ENCODE measurements around the gene QSOX2. TPM values are rescaled to one million over a fixed set of nuclear protein-coding genes. Genes with fewer than 3 reads are reported as not detected.
"Not testable (repeated sequence)": the region's sequence is repeated elsewhere in the genome, so short reads cannot be mapped to it uniquely, and the experiment has no call there.

Gene QSOX2
- total RNA-seq, 1 experiment from 2014 or later, result 11.3 TPM

GRCh38 chr9:136240941-136241340 lies 4.7 kb downstream of the QSOX2 start:
- Histone ChIP-seq H3K27ac (ENCODE audit: low read length) (peak overlapping the region; percentile 89), H3K4me2 (ENCODE audit: low read depth, low read length, poor library complexity, severe bottlenecking) (peak overlapping the region; percentile 81), H3K9me2 (replicated peaks; ENCODE audit: insufficient read depth, low read length) (no peaks in the 10 kb centered on the region), H3K36me3 (ENCODE audit: insufficient read depth, low read length) (peaks cover 15% of the 10 kb centered on the region; the same call in 1 of the 2 replicates), H2AFZ (ENCODE audit: low read length) (no peak overlapping the region), H3K79me2 (ENCODE audit: low read length) (peaks cover 15% of the 10 kb centered on the region; the same call in 1 of the 2 replicates), H3K4me3 (ENCODE audit: low read length) (peak overlapping the region; percentile 52; the same call in 1 of the 2 replicates), H4K20me1 (ENCODE audit: insufficient read depth, low read depth, low read length) (peaks cover 78% of the 10 kb centered on the region), H3K9me3 (ENCODE audit: low read length) (no peaks in the 10 kb centered on the region), H3K27me3 (ENCODE audit: low read length) (no peaks in the 10 kb centered on the region), H3K4me1 (ENCODE audit: low read length) (peaks cover 81% of the 10 kb centered on the region), H3K9ac (ENCODE audit: low read length) (peak overlapping the region; percentile 53)
- DNase-seq, result no peak

GRCh38 chr9:136239983-136240330 lies 5.7 kb downstream of the QSOX2 start:
- Histone ChIP-seq H3K27ac (ENCODE audit: low read length) (peak overlapping the region; percentile 93), H3K9ac (ENCODE audit: low read length) (no peak overlapping the region), H2AFZ (ENCODE audit: low read length) (no peak overlapping the region), H3K9me2 (replicated peaks; ENCODE audit: insufficient read depth, low read length) (no peaks in the 10 kb centered on the region), H4K20me1 (ENCODE audit: insufficient read depth, low read depth, low read length) (peaks cover 87% of the 10 kb centered on the region), H3K4me3 (ENCODE audit: low read length) (peak overlapping the region; percentile 63; the same call in 1 of the 2 replicates), H3K27me3 (ENCODE audit: low read length) (no peaks in the 10 kb centered on the region), H3K79me2 (ENCODE audit: low read length) (peaks cover 15% of the 10 kb centered on the region; the same call in 1 of the 2 replicates), H3K36me3 (ENCODE audit: insufficient read depth, low read length) (peaks cover 19% of the 10 kb centered on the region), H3K4me1 (ENCODE audit: low read length) (peaks cover 79% of the 10 kb centered on the region), H3K9me3 (ENCODE audit: low read length) (no peaks in the 10 kb centered on the region), H3K4me2 (ENCODE audit: low read depth, low read length, poor library complexity, severe bottlenecking) (peak overlapping the region; percentile 81)
- peak; percentile 97 for DNase-seq

DNA sequence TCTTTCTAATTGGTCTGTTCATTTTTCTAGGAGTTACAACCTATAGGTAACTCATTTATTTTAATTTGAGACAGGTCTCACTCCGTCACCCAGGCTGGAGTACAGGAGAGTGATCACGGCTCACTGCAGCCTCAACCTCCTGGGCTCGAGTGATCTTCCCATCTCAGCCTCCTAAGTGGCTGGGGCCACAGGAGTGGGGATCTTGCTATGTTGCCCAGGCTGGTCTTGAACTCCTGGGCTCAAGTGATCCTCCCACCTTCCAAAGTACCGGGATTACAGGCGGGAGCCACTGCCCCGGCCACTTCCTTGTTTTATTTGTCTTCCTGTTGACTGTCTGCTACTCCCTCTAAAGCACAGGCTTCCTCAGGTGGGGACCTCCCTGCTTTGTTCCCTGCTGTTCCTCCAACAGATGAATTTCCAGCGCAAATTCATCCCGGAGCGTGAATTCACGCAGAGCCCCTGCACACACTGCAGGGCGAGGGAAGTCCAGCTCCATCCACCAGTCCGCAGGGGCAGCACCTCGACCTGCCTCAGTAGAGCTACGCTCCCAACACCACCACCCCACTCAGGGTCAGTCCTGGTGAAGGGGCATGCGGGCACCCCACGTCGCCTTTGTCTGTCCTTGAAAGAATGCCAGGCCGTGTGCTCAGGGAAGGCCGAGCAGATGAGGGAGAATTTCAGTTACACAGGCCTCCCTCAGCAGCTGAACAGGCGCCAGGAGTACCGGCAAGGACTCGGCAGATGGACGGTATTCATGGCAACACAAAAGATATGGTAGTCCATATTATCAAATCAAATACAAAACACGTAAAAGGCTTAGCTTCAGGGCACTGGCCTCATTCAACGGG lies 6.3 kb downstream of the QSOX2 start:
- H3K36me3 ChIP-seq (ENCODE audit: insufficient read depth, low read length), result peaks cover 19% of the 10 kb centered on the region
- peak overlapping the region; percentile 81 for H3K4me2 ChIP-seq (ENCODE audit: low read depth, low read length, poor library complexity, severe bottlenecking)
- H3K79me2 ChIP-seq (ENCODE audit: low read length), result peaks cover 15% of the 10 kb centered on the region; the same call in 1 of the 2 replicates
- peak overlapping the region; percentile 93 for H3K27ac ChIP-seq (ENCODE audit: low read length)
- H4K20me1 ChIP-seq (ENCODE audit: insufficient read depth, low read depth, low read length), result peaks cover 85% of the 10 kb centered on the region
- peak overlapping the region; percentile 71 for H3K9ac ChIP-seq (ENCODE audit: low read length)
- no peaks in the 10 kb centered on the region for H3K9me2 ChIP-seq (replicated peaks; ENCODE audit: insufficient read depth, low read length)
- H3K9me3 ChIP-seq (ENCODE audit: low read length), result no peaks in the 10 kb centered on the region
- no peak overlapping the region for H2AFZ ChIP-seq (ENCODE audit: low read length)
- no peaks in the 10 kb centered on the region for H3K27me3 ChIP-seq (ENCODE audit: low read length)
- DNase-seq, result no peak
- H3K4me1 ChIP-seq (ENCODE audit: low read length), result peaks cover 73% of the 10 kb centered on the region
- peak overlapping the region; percentile 63 for H3K4me3 ChIP-seq (ENCODE audit: low read length)

DNA sequence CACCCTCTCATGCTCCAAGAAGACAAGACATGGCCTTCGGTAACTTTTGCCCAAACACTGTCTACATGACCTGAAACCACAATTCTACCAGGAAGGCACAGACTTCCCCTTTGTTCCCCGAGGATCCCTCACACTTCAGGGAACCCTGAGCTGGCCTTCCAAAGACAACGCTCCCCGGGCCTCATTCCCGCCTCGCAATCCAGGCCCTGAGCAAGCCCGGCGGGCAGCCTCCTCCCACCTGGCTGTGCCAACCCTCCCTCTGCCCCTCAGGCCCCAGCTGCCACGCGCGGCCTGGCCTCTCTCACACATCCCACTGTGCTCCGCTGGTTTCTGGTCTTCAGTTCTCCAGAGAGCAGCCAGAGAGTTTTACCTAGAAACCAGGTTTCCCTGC lies 7.3 kb downstream of the QSOX2 start:
- Histone ChIP-seq H3K9me3 (ENCODE audit: low read length) (no peaks in the 10 kb centered on the region), H4K20me1 (ENCODE audit: insufficient read depth, low read depth, low read length) (peaks cover 80% of the 10 kb centered on the region), H3K27me3 (ENCODE audit: low read length) (no peaks in the 10 kb centered on the region), H3K36me3 (ENCODE audit: insufficient read depth, low read length) (peaks cover 19% of the 10 kb centered on the region), H3K27ac (ENCODE audit: low read length) (peak overlapping the region; percentile 93), H3K79me2 (ENCODE audit: low read length) (peaks cover 10% of the 10 kb centered on the region; the same call in 1 of the 2 replicates), H3K4me2 (ENCODE audit: low read depth, low read length, poor library complexity, severe bottlenecking) (peak overlapping the region; percentile 81), H3K9me2 (replicated peaks; ENCODE audit: insufficient read depth, low read length) (no peaks in the 10 kb centered on the region), H3K4me3 (ENCODE audit: low read length) (peak overlapping the region; percentile 63), H3K4me1 (ENCODE audit: low read length) (peaks cover 63% of the 10 kb centered on the region), H2AFZ (ENCODE audit: low read length) (no peak overlapping the region), H3K9ac (ENCODE audit: low read length) (peak overlapping the region; percentile 71)
- peak; percentile 50 for DNase-seq

- Histone ChIP-seq H3K9me3 (ENCODE audit: low read length) (no peaks in the 10 kb centered on the region), H3K4me1 (ENCODE audit: low read length) (peaks cover 57% of the 10 kb centered on the region), H4K20me1 (ENCODE audit: insufficient read depth, low read depth, low read length) (peaks cover 82% of the 10 kb centered on the region), H3K79me2 (ENCODE audit: low read length) (peaks cover 14% of the 10 kb centered on the region; the same call in 1 of the 2 replicates), H3K9me2 (replicated peaks; ENCODE audit: insufficient read depth, low read length) (no peaks in the 10 kb centered on the region), H3K4me3 (ENCODE audit: low read length) (peak overlapping the region; percentile 63), H3K36me3 (ENCODE audit: insufficient read depth, low read length) (peaks cover 19% of the 10 kb centered on the region), H3K27ac (ENCODE audit: low read length) (peak overlapping the region; percentile 93), H3K27me3 (ENCODE audit: low read length) (no peaks in the 10 kb centered on the region), H2AFZ (ENCODE audit: low read length) (no peak overlapping the region), H3K4me2 (ENCODE audit: low read depth, low read length, poor library complexity, severe bottlenecking) (peak overlapping the region; percentile 81), H3K9ac (ENCODE audit: low read length) (peak overlapping the region; percentile 71)
- peak; percentile 80 for DNase-seq
These were observed 7.9 kb downstream of the QSOX2 start for GRCh38 chr9:136237486-136238341.

DNA sequence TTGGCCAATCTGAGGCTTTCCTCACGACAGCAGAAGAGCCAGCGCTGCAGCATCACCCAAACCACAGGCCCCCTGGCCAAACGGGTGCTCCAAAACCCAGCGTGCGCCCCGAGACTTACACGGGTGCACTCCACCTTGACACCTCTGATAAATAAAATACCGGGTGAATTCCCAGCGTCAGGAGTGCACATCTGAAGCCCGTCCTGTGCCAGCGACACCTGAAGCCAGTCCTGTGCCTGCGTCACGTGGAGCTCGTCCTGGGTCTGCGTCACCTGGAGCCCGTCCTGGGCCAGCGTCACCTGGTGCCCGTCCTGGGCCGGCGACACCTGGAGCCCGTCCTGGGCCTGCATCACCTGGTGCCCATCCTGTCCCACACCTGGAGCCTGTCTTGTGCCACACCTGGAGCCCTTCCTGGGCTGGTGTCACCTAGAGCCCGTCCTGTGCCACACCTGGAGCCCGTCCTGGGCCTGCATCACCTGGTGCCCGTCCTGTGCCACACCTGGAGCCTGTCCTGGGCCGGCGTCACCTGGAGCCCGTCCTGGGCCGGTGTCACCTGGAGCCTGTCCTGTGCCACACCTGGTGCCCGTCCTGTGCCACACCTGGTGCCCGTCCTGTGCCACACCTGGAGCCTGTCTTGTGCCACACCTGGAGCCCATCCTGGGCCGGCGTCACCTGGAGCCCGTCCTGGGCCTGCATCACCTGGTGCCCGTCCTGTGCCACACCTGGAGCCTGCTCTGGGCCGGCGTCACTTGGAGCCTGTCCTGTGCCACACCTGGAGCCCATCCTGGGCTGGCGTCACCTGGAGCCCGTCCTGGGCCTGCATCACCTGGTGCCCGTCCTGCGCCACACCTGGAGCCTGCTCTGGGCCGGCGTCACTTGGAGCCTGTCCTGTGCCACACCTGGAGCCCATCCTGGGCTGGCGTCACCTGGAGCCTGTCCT lies 8.9 kb downstream of the QSOX2 start:
- H3K27ac ChIP-seq (ENCODE audit: low read length); H3K79me2 ChIP-seq (ENCODE audit: low read length); H2AFZ ChIP-seq (ENCODE audit: low read length); H3K9ac ChIP-seq (ENCODE audit: low read length); DNase-seq; H3K9me3 ChIP-seq (ENCODE audit: low read length); H3K9me2 ChIP-seq (replicated peaks; ENCODE audit: insufficient read depth, low read length); H3K27me3 ChIP-seq (ENCODE audit: low read length): not testable (repeated sequence)
- Histone ChIP-seq H3K4me3 (ENCODE audit: low read length) (0 out of 2 replicates have a peak overlapping the region, but pooled peaks have one; percentile 63), H3K4me1 (ENCODE audit: low read length) (peaks cover 47% of the 10 kb centered on the region), H3K4me2 (ENCODE audit: low read depth, low read length, poor library complexity, severe bottlenecking) (peak overlapping the region; percentile 81), H3K36me3 (ENCODE audit: insufficient read depth, low read length) (peaks cover 18% of the 10 kb centered on the region), H4K20me1 (ENCODE audit: insufficient read depth, low read depth, low read length) (peaks cover 82% of the 10 kb centered on the region)

- Histone ChIP-seq H3K9me2 (replicated peaks; ENCODE audit: insufficient read depth, low read length) (no peaks in the 10 kb centered on the region), H3K4me3 (ENCODE audit: low read length) (no peak overlapping the region), H3K4me1 (ENCODE audit: low read length) (peaks cover 38% of the 10 kb centered on the region), H3K36me3 (ENCODE audit: insufficient read depth, low read length) (peaks cover 12% of the 10 kb centered on the region), H3K79me2 (ENCODE audit: low read length) (0 out of 2 replicates have a peak, but pooled peaks cover 4% of the 10 kb centered on the region), H3K27ac (ENCODE audit: low read length) (no peak overlapping the region), H2AFZ (ENCODE audit: low read length) (no peak overlapping the region), H3K4me2 (ENCODE audit: low read depth, low read length, poor library complexity, severe bottlenecking) (no peak overlapping the region), H3K27me3 (ENCODE audit: low read length) (no peaks in the 10 kb centered on the region), H4K20me1 (ENCODE audit: insufficient read depth, low read depth, low read length) (peaks cover 81% of the 10 kb centered on the region), H3K9me3 (ENCODE audit: low read length) (no peaks in the 10 kb centered on the region), H3K9ac (ENCODE audit: low read length) (no peak overlapping the region)
- no peak for DNase-seq
These were observed 9.7 kb downstream of the QSOX2 start for GRCh38 chr9:136235709-136236455.
